A673 (cell line): ENCODE data around the gene LPP. TPM values are rescaled to one million over a fixed set of nuclear protein-coding genes. Genes with fewer than 3 reads are reported as not detected.

Source experiments
- BruUV-seq: library from RNA; stranded (reverse); fragments of 400-500 nt; replicated peaks from 2 replicates; lab custom pipeline; 2021; lab: Mats Ljungman, UMichigan
- CTCF ChIA-PET: fragments of 300-600 bp; sonication (Branson Sonifier 250); formaldehyde crosslinking; loops from one replicate; lab custom pipeline; 2022; ENCODE audit warnings: antibody characterized with exemption; lab: Charles Lee
- POLR2A ChIA-PET: fragments of 300-600 bp; sonication (Branson Sonifier 250); formaldehyde crosslinking; loops from one replicate; lab custom pipeline; 2022; ENCODE audit warnings: antibody characterized with exemption; ENCODE audit not compliant: low non-redundant PET; lab: Charles Lee
- DNase-seq: peaks from one replicate; pipeline ENCODE4 v3.0.0-alpha.2; 2015; ENCODE audit warnings: low spot score
- H3K27ac ChIP-seq: fragments of 200-600 bp; sonication (generic); 2 replicates; pipeline ENCODE4 v1.5.1; 2016; ENCODE audit warnings: mixed run types, low read depth, mild to moderate bottlenecking, mixed read lengths, antibody characterized with exemption, low read length; ENCODE audit not compliant: poor library complexity, severe bottlenecking
- H3K27me3 ChIP-seq: fragments of 200-600 bp; sonication (generic); replicated peaks from 2 replicates; pipeline ENCODE4 v1.6.1; 2017; ENCODE audit warnings: mixed run types, low read depth, mild to moderate bottlenecking, mixed read lengths, antibody characterized with exemption, low read length; ENCODE audit not compliant: insufficient read depth, poor library complexity
- H3K36me3 ChIP-seq: fragments of 200-600 bp; sonication (generic); 2 replicates; pipeline ENCODE4 v1.6.1; 2016; ENCODE audit warnings: mixed run types, mild to moderate bottlenecking, mixed read lengths, antibody characterized with exemption, low read length; ENCODE audit not compliant: insufficient read depth, poor library complexity, severe bottlenecking
- H3K4me1 ChIP-seq: fragments of 200-600 bp; sonication (generic); 2 replicates; pipeline ENCODE4 v1.6.1; 2017; ENCODE audit warnings: mixed run types, mild to moderate bottlenecking, mixed read lengths, antibody characterized with exemption, low read length; ENCODE audit not compliant: insufficient read depth, poor library complexity, severe bottlenecking
- H3K4me3 ChIP-seq: fragments of 200-600 bp; sonication (generic); 2 replicates; pipeline ENCODE4 v1.5.1; 2016; ENCODE audit warnings: low read depth, mixed run types, mild to moderate bottlenecking, mixed read lengths, low read length; ENCODE audit not compliant: poor library complexity, severe bottlenecking
- H3K9me3 ChIP-seq: fragments of 200-600 bp; sonication (generic); 2 replicates; pipeline ENCODE4 v1.6.1; 2016; ENCODE audit warnings: mixed run types, low read depth, mild to moderate bottlenecking, mixed read lengths, antibody characterized with exemption, low read length; ENCODE audit not compliant: poor library complexity, severe bottlenecking
- CTCF ChIP-seq: fragments of 300-800, 200-600 bp; sonication (generic); conservative IDR thresholded peaks from 2 replicates; pipeline ENCODE4 v1.5.1; 2017; ENCODE audit warnings: low read depth, mild to moderate bottlenecking, antibody characterized with exemption, low read length, moderate library complexity, mixed read lengths
- EZH2 ChIP-seq: fragments of 200-600 bp; sonication (generic); IDR thresholded peaks from 2 replicates; pipeline ENCODE4 v1.6.1; 2017; ENCODE audit warnings: borderline replicate concordance, low read depth, mild to moderate bottlenecking, mixed read lengths, antibody characterized with exemption, low read length; ENCODE audit not compliant: poor library complexity, severe bottlenecking
- intact Hi-C: fragments of 100-400 bp; cut with micrococcal nuclease; formaldehyde crosslinking; loops from one replicate; pipeline ENCODE4 v1.10.0; 2022; ENCODE audit not compliant: unreplicated experiment
- total RNA-seq: library from RNA; stranded (reverse); gene quantifications from 2 replicates; pipeline ENCODE4 v1.2.3, GENCODE V29; 2021

Gene LPP
- total RNA-seq, 1 experiment from 2014 or later = 39.7 TPM

DNA sequence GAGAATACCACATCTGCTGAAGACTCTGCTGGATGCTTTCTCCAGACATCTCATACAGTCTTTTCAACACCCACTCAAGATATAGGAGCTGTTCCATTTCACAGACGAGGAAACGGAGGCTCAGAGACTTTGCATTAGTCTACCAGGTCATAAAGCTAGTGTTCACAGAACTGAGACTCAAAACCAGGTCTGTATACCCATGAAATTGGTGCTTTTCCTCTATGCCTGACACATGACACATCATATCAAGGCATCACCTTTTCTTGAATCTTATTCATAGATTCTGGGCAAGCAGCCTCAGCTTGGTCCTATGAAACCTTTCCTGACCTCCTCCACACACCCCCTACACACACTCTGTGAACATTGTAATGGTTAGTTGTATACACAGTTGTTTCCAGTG lies 101.2 kb downstream of the LPP start:
- no peak for TF ChIP-seq EZH2
- H3K27me3 ChIP-seq = no peaks in the 10 kb centered on the region
- H3K27ac ChIP-seq = no peak overlapping the region
- ChIA-PET POLR2A (no interaction called here), CTCF (no interaction called here)
- BruUV-seq = no TSS peak
- no peak for DNase-seq
- H3K36me3 ChIP-seq = no peaks in the 10 kb centered on the region
- H3K9me3 ChIP-seq = no peaks in the 10 kb centered on the region
- no peaks in the 10 kb centered on the region for H3K4me1 ChIP-seq
- intact Hi-C loops = no loop called here
- no peak overlapping the region for H3K4me3 ChIP-seq

- no peak overlapping the region for H3K4me3 ChIP-seq
- ChIA-PET POLR2A (interaction anchor here (0.8 kb wide), 1 partner anchor 519 kb away, joined by 4 read pairs; no protein-coding TSS in a partner anchor), CTCF (no interaction called here)
- H3K9me3 ChIP-seq = no peaks in the 10 kb centered on the region
- no peak overlapping the region for H3K27ac ChIP-seq
- intact Hi-C loops = no loop called here
- H3K36me3 ChIP-seq = no peaks in the 10 kb centered on the region
- no peak for DNase-seq
- TF ChIP-seq CTCF (no peak), EZH2 (no peak)
- H3K27me3 ChIP-seq = no peaks in the 10 kb centered on the region
- H3K4me1 ChIP-seq = no peaks in the 10 kb centered on the region
- BruUV-seq = no TSS peak
Observed at GRCh38 chr3:188256758-188257157, 102.8 kb downstream of the LPP start.

DNA sequence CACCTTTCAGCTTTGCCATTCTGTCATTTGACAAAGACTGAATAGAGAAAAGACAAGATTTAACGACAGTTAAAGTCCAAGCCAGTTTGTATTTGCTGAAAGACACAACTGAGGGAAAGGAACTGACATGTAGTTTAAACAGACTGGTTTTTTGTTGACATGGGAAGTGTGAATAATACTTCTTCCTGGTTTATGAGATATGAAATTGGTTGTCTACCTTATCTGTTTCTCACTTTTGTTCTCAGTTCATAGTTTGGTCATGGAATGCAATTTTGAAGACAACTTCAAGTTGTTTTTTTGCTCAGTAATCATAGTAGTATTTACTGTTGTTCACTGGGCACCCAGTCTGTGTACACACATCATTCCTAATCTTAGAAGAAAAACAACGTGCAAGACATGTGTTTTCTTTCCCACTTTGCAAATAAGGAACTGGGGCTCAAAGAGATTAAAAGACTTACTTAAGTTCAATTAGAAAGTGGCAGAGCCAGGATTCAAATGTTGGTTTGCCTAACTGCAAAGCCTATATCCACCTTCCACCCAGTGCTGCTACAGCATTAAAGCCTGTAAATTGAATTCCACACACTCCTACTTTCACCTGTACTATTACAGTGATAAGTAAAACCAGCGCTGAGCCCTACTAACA lies 103.5 kb downstream of the LPP start:
- peaks cover 2% of the 10 kb centered on the region for H3K4me1 ChIP-seq
- no peak for DNase-seq
- H3K9me3 ChIP-seq = no peaks in the 10 kb centered on the region
- no peaks in the 10 kb centered on the region for H3K36me3 ChIP-seq
- H3K4me3 ChIP-seq = no peak overlapping the region
- H3K27ac ChIP-seq = no peak overlapping the region
- H3K27me3 ChIP-seq = no peaks in the 10 kb centered on the region
- intact Hi-C loops = no loop called here
- CTCF ChIA-PET = interaction anchor here (0.6 kb wide), 1 partner anchor 7 kb away, joined by 4 read pairs; no protein-coding TSS in a partner anchor
- TF ChIP-seq CTCF = no peak
- TF ChIP-seq EZH2 = no peak
- POLR2A ChIA-PET = no interaction called here
- no TSS peak for BruUV-seq

DNA sequence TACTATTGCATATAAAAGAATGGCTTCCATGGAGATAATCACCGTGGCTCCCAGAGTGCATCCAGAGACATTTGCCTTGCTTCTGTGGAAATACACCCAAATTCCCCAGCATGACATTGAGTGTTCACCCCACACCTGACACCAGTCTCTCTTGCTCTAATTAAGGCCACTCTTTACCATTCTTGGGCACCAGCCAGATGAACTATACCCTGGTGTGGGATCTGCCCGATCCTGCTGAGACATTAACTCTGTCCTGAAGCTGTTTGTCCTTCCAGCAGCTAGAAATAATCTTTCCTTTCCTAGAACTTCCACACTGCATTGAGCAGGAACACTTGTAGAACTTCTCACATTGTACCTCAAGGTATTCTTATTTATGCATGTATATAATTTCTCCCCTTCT lies 105.2 kb downstream of the LPP start:
- Histone ChIP-seq H3K36me3 (no peaks in the 10 kb centered on the region), H3K27ac (no peak overlapping the region), H3K9me3 (no peaks in the 10 kb centered on the region), H3K4me3 (no peak overlapping the region), H3K27me3 (no peaks in the 10 kb centered on the region), H3K4me1 (peaks cover 11% of the 10 kb centered on the region)
- CTCF ChIA-PET = no interaction called here
- DNase-seq = no peak
- POLR2A ChIA-PET = no interaction called here
- no peak for TF ChIP-seq EZH2
- BruUV-seq = no TSS peak
- intact Hi-C loops = no loop called here
